Mesothelial cell of epicardium (in vitro differentiated cells): ENCODE results near the gene TBL1Y. TPM values are rescaled to one million over a fixed set of nuclear protein-coding genes. Genes with fewer than 3 reads are reported as not detected.

Source experiments
- DNase-seq, 2 experiments: peaks; one replicate each; pipeline ENCODE4 v3.0.0; 2021; ENCODE audit warnings: low spot score in 2 of 2; ENCODE audit not compliant: unreplicated experiment in 2 of 2
- H3K27ac Mint-ChIP-seq: 2 replicates; pipeline ENCODE4 v1.8.0; 2021; ENCODE audit warnings: mixed read lengths
- H3K27me3 Mint-ChIP-seq: 2 replicates; pipeline ENCODE4 v1.8.0; 2021; ENCODE audit warnings: low read depth, mixed read lengths
- H3K36me3 Mint-ChIP-seq: 2 replicates; pipeline ENCODE4 v1.8.0; 2021; ENCODE audit warnings: mixed read lengths
- H3K4me1 Mint-ChIP-seq: 2 replicates; pipeline ENCODE4 v1.8.0; 2021; ENCODE audit warnings: mixed read lengths
- H3K4me3 Mint-ChIP-seq: 2 replicates; pipeline ENCODE4 v1.8.0; 2021; ENCODE audit warnings: mild to moderate bottlenecking, moderate library complexity, mixed read lengths
- H3K9me3 Mint-ChIP-seq: 2 replicates; pipeline ENCODE4 v1.8.0; 2021; ENCODE audit warnings: mixed read lengths
- total RNA-seq: library from RNA; stranded (reverse); gene quantifications from 3 replicates; pipeline ENCODE4 v1.2.1, GENCODE V29; 2021
- TF ChIP-seq, protein P1 (sequence below): fragments of 200-600 bp; sonication (generic); IDR thresholded peaks from one replicate; pipeline ENCODE4 v1.5.0; 2021; ENCODE audit warnings: antibody characterized with exemption; ENCODE audit not compliant: unreplicated experiment

Gene TBL1Y
- total RNA-seq, 1 donor from 2014 or later = not detected

DNA sequence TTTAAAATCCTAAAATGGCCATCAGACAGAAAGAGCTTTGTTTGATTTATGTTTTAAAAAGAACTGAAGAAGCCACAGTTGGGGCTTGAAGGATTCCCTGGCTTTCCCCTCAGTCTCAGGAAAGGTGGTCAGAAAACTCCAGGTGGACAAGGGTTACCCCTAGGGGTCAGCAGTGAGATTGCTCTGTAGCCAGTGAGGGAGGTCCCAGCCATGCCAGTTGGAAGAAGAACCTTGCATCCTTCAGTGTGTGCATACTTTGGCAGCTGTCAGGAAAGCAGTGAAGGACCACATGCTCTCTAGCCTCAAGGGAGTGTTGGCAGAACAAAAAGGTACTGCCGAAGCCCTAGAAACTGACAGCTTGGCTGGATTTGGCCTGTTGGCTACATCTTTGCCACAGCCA lies 182.3 kb downstream of the TBL1Y start:
- Mint-ChIP-seq H3K4me3 (no peak overlapping the region), H3K9me3 (no peaks in the 10 kb centered on the region), H3K4me1 (no peaks in the 10 kb centered on the region), H3K27ac (no peak overlapping the region), H3K27me3 (no peaks in the 10 kb centered on the region), H3K36me3 (no peaks in the 10 kb centered on the region)
- TF ChIP-seq, protein P1, sequence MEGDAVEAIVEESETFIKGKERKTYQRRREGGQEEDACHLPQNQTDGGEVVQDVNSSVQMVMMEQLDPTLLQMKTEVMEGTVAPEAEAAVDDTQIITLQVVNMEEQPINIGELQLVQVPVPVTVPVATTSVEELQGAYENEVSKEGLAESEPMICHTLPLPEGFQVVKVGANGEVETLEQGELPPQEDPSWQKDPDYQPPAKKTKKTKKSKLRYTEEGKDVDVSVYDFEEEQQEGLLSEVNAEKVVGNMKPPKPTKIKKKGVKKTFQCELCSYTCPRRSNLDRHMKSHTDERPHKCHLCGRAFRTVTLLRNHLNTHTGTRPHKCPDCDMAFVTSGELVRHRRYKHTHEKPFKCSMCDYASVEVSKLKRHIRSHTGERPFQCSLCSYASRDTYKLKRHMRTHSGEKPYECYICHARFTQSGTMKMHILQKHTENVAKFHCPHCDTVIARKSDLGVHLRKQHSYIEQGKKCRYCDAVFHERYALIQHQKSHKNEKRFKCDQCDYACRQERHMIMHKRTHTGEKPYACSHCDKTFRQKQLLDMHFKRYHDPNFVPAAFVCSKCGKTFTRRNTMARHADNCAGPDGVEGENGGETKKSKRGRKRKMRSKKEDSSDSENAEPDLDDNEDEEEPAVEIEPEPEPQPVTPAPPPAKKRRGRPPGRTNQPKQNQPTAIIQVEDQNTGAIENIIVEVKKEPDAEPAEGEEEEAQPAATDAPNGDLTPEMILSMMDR = no peak
- DNase-seq = no peak

DNA sequence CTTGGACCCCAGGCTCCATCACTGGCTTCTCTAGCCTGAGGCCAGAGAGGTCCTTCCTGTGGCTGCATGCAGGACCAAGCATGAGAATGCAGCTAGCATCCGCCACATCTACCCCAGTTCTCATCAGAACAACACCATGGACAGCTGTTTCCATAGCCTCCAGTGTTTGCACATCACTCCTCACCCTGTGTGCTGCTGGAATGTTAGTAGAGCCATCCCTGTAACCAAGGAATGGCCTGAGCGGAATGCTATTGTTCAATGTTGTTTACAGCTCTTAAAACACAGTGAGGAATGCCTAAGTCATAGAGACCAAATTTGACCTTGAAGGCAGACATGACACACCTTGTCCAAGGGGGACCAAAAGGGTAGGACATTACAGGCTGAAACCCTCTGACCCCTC lies 183.9 kb downstream of the TBL1Y start:
- H3K4me1 Mint-ChIP-seq = no peaks in the 10 kb centered on the region
- H3K4me3 Mint-ChIP-seq = no peak overlapping the region
- DNase-seq = no peak
- H3K27ac Mint-ChIP-seq = no peak overlapping the region
- H3K36me3 Mint-ChIP-seq = no peaks in the 10 kb centered on the region
- H3K9me3 Mint-ChIP-seq = no peaks in the 10 kb centered on the region
- TF ChIP-seq, protein P1 = no peak
- no peaks in the 10 kb centered on the region for H3K27me3 Mint-ChIP-seq

- Mint-ChIP-seq H3K36me3 (no peaks in the 10 kb centered on the region), H3K9me3 (no peaks in the 10 kb centered on the region), H3K4me3 (no peak overlapping the region), H3K27ac (no peak overlapping the region), H3K27me3 (no peaks in the 10 kb centered on the region), H3K4me1 (no peaks in the 10 kb centered on the region)
- DNase-seq = no peak
- TF ChIP-seq, protein P1 = no peak
These were observed 186.5 kb downstream of the TBL1Y start for GRCh38 chrY:7097021-7097420.

- Mint-ChIP-seq H3K36me3 (no peaks in the 10 kb centered on the region), H3K4me3 (no peak overlapping the region), H3K4me1 (no peaks in the 10 kb centered on the region), H3K9me3 (no peaks in the 10 kb centered on the region), H3K27me3 (no peaks in the 10 kb centered on the region), H3K27ac (no peak overlapping the region)
- TF ChIP-seq, protein P1 = no peak
- no peak for DNase-seq
These were observed 189.2 kb downstream of the TBL1Y start for GRCh38 chrY:7099742-7100141.

DNA sequence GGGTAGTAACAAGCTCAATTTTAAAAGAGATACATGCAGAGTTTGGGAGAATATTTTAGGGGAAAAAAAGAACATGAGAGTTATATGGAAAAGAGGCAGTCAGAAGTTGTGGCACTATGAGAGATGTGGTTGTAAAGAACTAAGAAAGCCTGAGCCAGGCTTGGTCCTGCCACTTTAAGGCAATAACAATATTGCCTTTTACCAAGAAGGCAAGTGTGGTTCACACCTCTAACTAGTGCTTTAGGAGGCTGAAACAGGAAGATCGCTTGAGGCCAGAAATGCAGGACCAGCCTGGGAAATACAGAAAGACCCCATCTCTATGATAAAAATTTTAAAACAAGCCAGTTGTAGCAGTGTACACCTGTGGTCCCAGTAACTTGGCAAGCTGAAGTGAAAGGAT lies 192.2 kb downstream of the TBL1Y start:
- Mint-ChIP-seq H3K27me3 (no peaks in the 10 kb centered on the region), H3K4me1 (no peaks in the 10 kb centered on the region), H3K36me3 (no peaks in the 10 kb centered on the region), H3K27ac (no peak overlapping the region), H3K4me3 (no peak overlapping the region), H3K9me3 (no peaks in the 10 kb centered on the region)
- no peak for DNase-seq
- TF ChIP-seq, protein P1 = no peak

DNA sequence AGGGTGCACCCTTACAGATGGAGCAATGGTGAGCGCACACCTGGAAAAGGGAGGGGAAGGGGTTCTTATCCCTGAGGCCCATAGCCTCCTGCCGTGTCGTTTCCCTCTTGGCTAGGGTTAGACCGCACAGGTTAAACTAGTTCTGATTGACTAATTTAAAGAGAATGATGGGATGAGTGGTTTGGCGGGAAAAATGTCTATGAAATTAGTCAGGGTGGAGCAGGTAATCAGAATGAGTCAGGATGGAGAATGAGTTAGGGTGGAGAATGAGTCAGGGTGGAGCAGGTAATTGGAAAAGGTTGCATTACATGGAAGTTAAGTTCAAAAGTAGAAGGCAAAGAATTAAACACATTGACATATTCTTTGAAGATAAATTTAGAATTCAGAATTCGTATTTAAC lies 196.7 kb downstream of the TBL1Y start:
- Mint-ChIP-seq H3K36me3 (no peaks in the 10 kb centered on the region), H3K4me1 (no peaks in the 10 kb centered on the region), H3K27me3 (no peaks in the 10 kb centered on the region), H3K9me3 (no peaks in the 10 kb centered on the region), H3K4me3 (no peak overlapping the region), H3K27ac (no peak overlapping the region)
- DNase-seq = no peak
- TF ChIP-seq, protein P1 = no peak
